Peyer's patch (tissue), 4 donors: Measurements from ENCODE around the gene ZNF668.

Experiments
- CTCF ChIP-seq, 6 experiments: fragments of 450-650 bp in 4 of 6; fragments of 200-600 bp in 2 of 6; sonication (generic) in 1 of 6; IDR thresholded peaks; one replicate each; pipeline ENCODE4 v1.5.1; 2017 to 2019; ENCODE audit warnings: antibody characterized with exemption in 6 of 6, mild to moderate bottlenecking in 3 of 6, moderate library complexity in 1 of 6
- POLR2A ChIP-seq, 2 donors: fragments of 450-650 bp; IDR thresholded peaks; one replicate each; pipeline ENCODE4 v1.5.1; 2017; ENCODE audit warnings: antibody characterized with exemption in 2 of 2, mild to moderate bottlenecking in 2 of 2, moderate library complexity in 2 of 2

- no peak for TF ChIP-seq POLR2A (IDR thresholded peaks at IDR 0.05)
- TF ChIP-seq CTCF (IDR thresholded peaks at IDR 0.05), result no peak
These were observed 34.9 kb upstream of the ZNF668 start for GRCh38 chr16:31108794-31109558.
